GM21423 (cell line): ENCODE data around the gene KCNJ9.
A peak's percentile ranks its signal among the peaks of the same experiment; 100 is the strongest.
"Not testable (repeated sequence)": the region's sequence is repeated elsewhere in the genome, so short reads cannot be mapped to it uniquely, and the experiment has no call there.

ENCODE experiments used
- ATAC-seq: cut with Tn5 transposase; IDR thresholded peaks from one replicate; pipeline ENCODE4 v1.9.1; 2021; ENCODE audit warnings: mild to moderate bottlenecking, moderate library complexity; ENCODE audit not compliant: unreplicated experiment

KCNJ9 gene

GRCh38 chr1:160081261-160081936 is at the start of gene KCNJ9:
KCNJ9 (plus strand) TSS chr1:160081538; CDS start chr1:160084031, 2,493 bp downstream.
- ATAC-seq, result no peak

- peak; percentile 20 for ATAC-seq
These were observed 49.0 kb upstream of the KCNJ9 start for GRCh38 chr1:160032165-160032820.

- no peak for ATAC-seq
These were observed 40.9 kb upstream of the KCNJ9 start for GRCh38 chr1:160040476-160040875.

GRCh38 chr1:160043543-160043942 is 37.8 kb upstream of the KCNJ9 start:
- no peak for ATAC-seq

GRCh38 chr1:160045653-160046052 is 35.7 kb upstream of the KCNJ9 start:
- no peak for ATAC-seq

- peak; percentile 75 for ATAC-seq
These were observed 34.7 kb upstream of the KCNJ9 start for GRCh38 chr1:160046494-160047110.

GRCh38 chr1:160047111-160047991 is 34.0 kb upstream of the KCNJ9 start:
- ATAC-seq, result peak; percentile 34

- ATAC-seq, result no peak
These were observed 33.0 kb upstream of the KCNJ9 start for GRCh38 chr1:160048335-160048734.

GRCh38 chr1:160049101-160049500 is 32.2 kb upstream of the KCNJ9 start:
- ATAC-seq, result no peak

- ATAC-seq, result not testable (repeated sequence)
These were observed 31.2 kb upstream of the KCNJ9 start for GRCh38 chr1:160050182-160050581.

- no peak for ATAC-seq
These were observed 30.7 kb upstream of the KCNJ9 start for GRCh38 chr1:160050619-160051018.

GRCh38 chr1:160052936-160053335 is 28.4 kb upstream of the KCNJ9 start:
- ATAC-seq, result no peak

- no peak for ATAC-seq
These were observed 27.6 kb upstream of the KCNJ9 start for GRCh38 chr1:160053548-160054365.

GRCh38 chr1:160056648-160057169 is 24.6 kb upstream of the KCNJ9 start:
- no peak for ATAC-seq

GRCh38 chr1:160058087-160058486 is 23.3 kb upstream of the KCNJ9 start:
- no peak for ATAC-seq

- no peak for ATAC-seq
These were observed 19.7 kb upstream of the KCNJ9 start for GRCh38 chr1:160061369-160062229.

- ATAC-seq, result no peak
These were observed 19.2 kb upstream of the KCNJ9 start for GRCh38 chr1:160062230-160062532.

- ATAC-seq, result no peak
These were observed 18.2 kb upstream of the KCNJ9 start for GRCh38 chr1:160063176-160063575.

GRCh38 chr1:160064164-160064563 is 17.2 kb upstream of the KCNJ9 start:
- no peak for ATAC-seq
